Colon (tissue), 2 donors: ENCODE measurements around the gene CNTF.

ENCODE experiments used
- FAIRE-seq: peaks from 2 replicates; lab custom pipeline; 2012; peaks lifted over from hg19 to GRCh38; lab: Jason Lieb, UNC
- donor health status: control.
- donor health status: control.

CNTF gene

GRCh38 chr11:58641803-58642581 lies 19.5 kb downstream of the CNTF start:
- FAIRE-seq = no peak

DNA sequence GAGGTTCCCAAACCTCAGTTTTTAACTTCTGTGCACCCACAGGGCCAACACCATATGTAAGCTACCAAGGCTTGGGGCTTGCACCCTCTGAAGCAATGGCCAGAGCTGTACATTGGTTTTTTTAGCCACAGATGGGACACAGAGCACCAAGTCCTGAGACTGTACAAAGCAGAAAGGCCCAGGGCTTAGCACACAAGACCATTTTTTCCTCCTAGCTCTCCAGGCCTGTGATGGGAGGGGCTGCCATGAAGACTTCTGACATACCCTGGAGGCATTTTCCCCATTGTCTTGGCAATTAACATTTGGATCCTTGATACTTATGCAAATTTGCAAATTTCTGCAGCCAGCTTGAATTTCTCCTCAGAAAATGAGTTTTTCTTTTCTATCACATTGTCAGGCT lies 23.4 kb downstream of the CNTF start:
- FAIRE-seq = no peak

- FAIRE-seq = no peak
These were observed 24.8 kb downstream of the CNTF start for GRCh38 chr11:58647141-58647699.

GRCh38 chr11:58647866-58648265 lies 25.4 kb downstream of the CNTF start:
- FAIRE-seq = no peak

DNA sequence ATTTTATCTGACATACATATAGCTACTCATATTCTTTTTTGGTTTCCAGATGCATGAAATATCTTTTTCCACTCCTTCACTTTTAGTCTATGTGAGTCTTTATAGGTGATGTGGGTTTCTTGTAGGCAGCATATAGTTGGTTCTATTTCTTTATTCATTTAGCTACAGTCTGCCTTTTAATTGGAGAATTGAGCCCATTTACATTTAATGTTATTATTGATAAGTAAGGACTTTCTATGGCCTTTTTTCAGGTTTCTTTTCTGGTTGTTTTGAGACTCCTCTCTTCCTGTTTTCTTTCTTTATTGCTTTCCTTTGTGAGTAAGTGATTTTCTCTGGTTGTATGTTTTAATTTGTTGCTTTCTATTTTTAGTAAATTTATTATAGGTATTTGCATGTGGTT lies 27.2 kb downstream of the CNTF start:
- FAIRE-seq = no peak

GRCh38 chr11:58650496-58650895 lies 28.0 kb downstream of the CNTF start:
- no peak for FAIRE-seq

DNA sequence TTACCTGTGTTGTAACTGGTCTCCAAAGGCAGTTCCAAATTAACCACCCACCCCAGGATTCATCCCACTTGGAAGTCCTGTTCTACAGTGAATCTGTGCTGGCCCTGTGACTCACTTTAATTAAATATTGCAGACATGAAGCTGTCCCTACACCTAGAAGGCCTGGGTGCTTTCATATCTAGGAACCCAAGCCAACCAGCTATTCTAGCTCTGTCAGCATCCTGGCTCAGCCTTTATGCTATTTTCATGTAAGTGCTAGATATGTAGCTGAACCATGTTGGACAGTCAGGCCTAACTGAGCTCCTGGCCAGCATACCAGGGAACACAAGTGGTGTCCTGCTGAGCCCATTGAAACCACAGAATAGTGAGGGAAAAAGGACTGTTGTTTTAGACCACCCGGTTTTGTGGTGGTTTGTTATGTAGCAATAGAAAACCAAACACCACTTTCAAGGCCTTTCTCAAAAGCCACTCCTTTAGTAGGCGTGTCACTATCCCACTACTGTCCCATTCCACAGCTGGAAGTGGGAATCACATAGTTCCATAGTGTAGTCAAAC lies 30.3 kb downstream of the CNTF start:
- no peak for FAIRE-seq

DNA sequence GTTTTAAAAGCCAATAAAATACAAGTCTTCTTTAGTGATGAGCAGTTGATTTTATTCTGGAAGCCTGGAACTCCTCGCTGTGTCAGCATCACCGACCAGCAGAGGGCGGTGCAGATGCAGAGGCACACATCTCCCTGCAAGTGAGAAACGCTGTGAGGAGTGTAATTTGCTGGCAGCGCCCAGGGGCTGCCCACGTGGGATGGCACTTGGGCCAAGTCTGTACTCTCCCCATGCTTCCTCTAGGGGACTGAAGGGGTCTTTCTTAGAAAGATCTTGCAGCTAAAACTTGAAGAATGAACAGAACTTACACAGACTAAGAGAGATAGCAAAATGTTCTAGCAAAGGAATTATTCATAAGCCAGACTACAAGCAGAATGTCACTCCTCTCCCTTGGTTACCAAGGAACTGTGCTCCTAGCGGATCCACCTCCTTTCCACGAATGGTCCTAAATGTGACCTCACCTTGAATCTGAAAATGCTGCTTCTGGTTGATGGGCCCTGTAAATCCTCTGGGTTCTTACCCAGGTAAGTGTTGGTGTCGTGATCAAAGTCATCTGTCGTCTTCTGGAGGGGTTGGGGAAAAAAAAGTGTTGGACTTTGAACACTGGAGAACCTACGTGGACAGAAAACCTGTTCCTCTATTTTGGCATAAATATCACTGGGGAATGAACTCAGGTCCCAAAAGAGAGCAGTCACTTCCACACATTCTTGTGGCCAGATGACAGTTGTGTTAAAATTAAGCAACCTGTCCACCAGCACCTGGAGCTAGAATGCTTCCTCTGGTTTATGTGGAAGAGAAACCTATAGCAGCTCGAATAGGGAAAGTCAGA lies 31.8 kb downstream of the CNTF start:
- FAIRE-seq = no peak

DNA sequence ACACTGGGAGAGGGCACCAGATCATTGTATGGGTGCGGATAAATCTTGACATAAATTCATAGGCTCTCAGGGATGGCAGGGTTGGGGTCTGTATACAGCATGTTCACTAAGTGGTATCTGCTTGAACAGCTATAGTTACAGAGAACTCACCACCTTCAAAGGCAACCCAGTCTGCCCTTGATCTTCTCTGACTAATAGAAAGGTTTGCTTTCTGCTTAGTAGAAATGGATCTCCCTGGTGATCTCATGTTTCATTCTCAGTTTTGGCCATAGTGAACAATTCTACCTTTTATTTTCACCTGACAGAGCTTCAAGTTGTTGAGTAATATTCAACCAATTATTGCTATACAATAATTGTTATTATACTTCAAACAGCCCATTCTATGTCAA lies 32.4 kb downstream of the CNTF start:
- FAIRE-seq = no peak

DNA sequence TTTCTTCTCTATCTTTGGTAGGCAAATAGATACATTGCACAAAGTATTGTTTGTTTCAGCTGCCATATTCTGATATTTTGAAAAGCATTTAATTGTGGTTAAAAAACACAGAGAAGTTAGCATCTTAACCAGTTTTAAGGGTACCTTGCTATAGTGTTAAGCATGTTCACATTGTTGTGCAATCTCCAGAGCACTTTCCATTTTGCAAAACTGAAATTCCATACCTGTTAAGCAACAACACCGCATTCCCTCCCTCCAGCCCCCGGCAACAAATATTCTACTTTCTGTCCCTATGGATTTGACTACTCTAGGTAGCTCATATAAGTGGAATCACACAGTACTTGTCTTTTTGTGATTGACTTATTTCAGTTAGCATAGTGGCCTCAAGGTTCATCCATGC lies 33.9 kb downstream of the CNTF start:
- no peak for FAIRE-seq

- no peak for FAIRE-seq
These were observed 36.2 kb downstream of the CNTF start for GRCh38 chr11:58658623-58659022.

DNA sequence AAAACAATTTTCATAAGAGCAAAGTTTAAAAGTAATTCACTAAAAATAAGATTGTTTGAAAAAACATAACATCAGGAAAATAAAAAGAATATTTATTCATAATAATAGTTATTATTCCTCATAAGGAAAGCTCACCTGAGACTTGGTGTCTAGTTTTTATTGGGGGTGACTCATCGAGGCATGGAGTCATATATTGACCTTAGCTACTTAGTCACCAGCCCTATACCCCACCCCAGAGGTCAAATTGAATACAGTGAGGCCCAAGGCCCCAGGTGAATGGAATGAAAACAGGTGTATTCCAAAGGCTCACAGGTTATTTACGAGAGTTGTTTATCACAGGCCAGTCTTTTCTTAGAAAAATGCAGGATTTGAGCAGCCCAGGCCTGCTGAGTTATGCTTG lies 36.9 kb downstream of the CNTF start:
- FAIRE-seq = no peak

- no peak for FAIRE-seq
These were observed 37.6 kb downstream of the CNTF start for GRCh38 chr11:58659910-58660570.

- no peak for FAIRE-seq
These were observed 49.6 kb downstream of the CNTF start for GRCh38 chr11:58671983-58672633.

- no peak for FAIRE-seq
These were observed 52.1 kb downstream of the CNTF start for GRCh38 chr11:58674609-58675008.
